B cell (primary cell): ENCODE data around the gene CGRRF1. TPM values are rescaled to one million over a fixed set of nuclear protein-coding genes. Genes with fewer than 3 reads are reported as not detected.

ENCODE experiments used
- ATAC-seq: fragments of 200-7000 bp; cut with Tn5 transposase; one replicate; pipeline ENCODE4 v1.10.0; 2021; ENCODE audit warnings: low read depth, mild to moderate bottlenecking, moderate number of reproducible peaks, moderate library complexity
- CTCF ChIA-PET: fragments of 350-600 bp; sonication (Branson Sonifier 250); formaldehyde crosslinking; loops from one replicate; lab custom pipeline; 2021; ENCODE audit warnings: antibody characterized with exemption, inconsistent platforms; lab: Charles Lee
- POLR2A ChIA-PET: fragments of 350-600 bp; sonication (Branson Sonifier 250); formaldehyde crosslinking; loops from one replicate; lab custom pipeline; 2021; ENCODE audit warnings: antibody characterized with exemption; lab: Charles Lee
- DNase-seq: peaks from one replicate; pipeline ENCODE4 v3.0.0; 2013
- H2AFZ ChIP-seq: 2 replicates; pipeline ENCODE4 v1.6.1; 2012; ENCODE audit warnings: mild to moderate bottlenecking, low read depth, low read length; ENCODE audit not compliant: insufficient read depth, poor library complexity, severe bottlenecking
- H3K27ac ChIP-seq, 2 donors: 1 replicate in 1 of 2; 2 replicates in 1 of 2; pipeline ENCODE4 v1.5.1; 2012 to 2013; ENCODE audit warnings: low read length in 2 of 2, mild to moderate bottlenecking in 2 of 2, moderate library complexity in 1 of 2
- H3K27me3 ChIP-seq, 4 experiments: fragments of 200-600 bp in 1 of 4; sonication (generic) in 1 of 4; replicated peaks in 1 of 4; 1 replicate in 2 of 4; 2 replicates in 2 of 4; pipeline versions ENCODE4 v1.6.1 to v1.7.0; 2013 to 2016; ENCODE audit warnings: low read length in 3 of 4, mild to moderate bottlenecking in 2 of 4, mixed read lengths in 1 of 4, moderate library complexity in 1 of 4; ENCODE audit not compliant: insufficient read depth in 4 of 4, control insufficient read depth in 3 of 4; ENCODE audit errors: control extremely low read depth in 1 of 4
- H3K36me3 ChIP-seq, 2 experiments: replicated peaks in 1 of 2; 1 replicate in 1 of 2; 2 replicates in 1 of 2; pipeline versions ENCODE4 v1.6.1 to v1.7.1; 2013; ENCODE audit warnings: low read length in 1 of 2; ENCODE audit not compliant: insufficient read depth in 2 of 2, control insufficient read depth in 1 of 2; ENCODE audit errors: control extremely low read depth in 1 of 2, extremely low read depth in 1 of 2
- H3K4me1 ChIP-seq, 2 donors: fragments of 200-600 bp in 1 of 2; sonication (generic) in 1 of 2; 1 replicate in 1 of 2; 2 replicates in 1 of 2; pipeline versions ENCODE4 v1.5.1 to v1.6.1; 2013 to 2017; ENCODE audit warnings: low read length in 2 of 2; ENCODE audit not compliant: control insufficient read depth in 2 of 2, insufficient read depth in 2 of 2
- H3K4me2 ChIP-seq: replicated peaks from 2 replicates; pipeline ENCODE3; 2012; ENCODE audit warnings: mild to moderate bottlenecking, low read depth, low read length; ENCODE audit not compliant: poor library complexity, severe bottlenecking
- H3K4me3 ChIP-seq, 5 experiments: fragments of 200-600 bp in 1 of 5; sonication (generic) in 1 of 5; 1 replicate in 3 of 5; 2 replicates in 2 of 5; pipeline versions ENCODE4 v1.5.1 to v1.7.0; 2011 to 2016; ENCODE audit warnings: low read length in 4 of 5, mild to moderate bottlenecking in 4 of 5, low read depth in 2 of 5, control low read depth in 1 of 5, moderate library complexity in 1 of 5; ENCODE audit not compliant: insufficient read depth in 1 of 5; ENCODE audit errors: control extremely low read depth in 1 of 5, extremely low read depth in 1 of 5
- H3K79me2 ChIP-seq: fragments of 200-600 bp; sonication (generic); one replicate; pipeline ENCODE4 v1.6.0; 2016; ENCODE audit warnings: low read length; ENCODE audit not compliant: control insufficient read depth, insufficient read depth
- H3K9ac ChIP-seq: fragments of 200-600 bp; sonication (generic); 2 replicates; pipeline ENCODE4 v1.6.1; 2017; ENCODE audit warnings: mild to moderate bottlenecking, low read length, moderate library complexity
- H3K9me3 ChIP-seq, 3 donors: one replicate each; pipeline versions ENCODE4 v1.6.1 to v1.7.1; 2013; ENCODE audit warnings: low read length in 2 of 3; ENCODE audit not compliant: control insufficient read depth in 2 of 3, insufficient read depth in 1 of 3; ENCODE audit errors: control extremely low read depth in 1 of 3
- H4K20me1 ChIP-seq: 2 replicates; pipeline ENCODE4 v1.6.0; 2012; ENCODE audit warnings: mild to moderate bottlenecking, low read length; ENCODE audit not compliant: insufficient read depth, control insufficient read depth, poor library complexity, severe bottlenecking
- H3K27ac Mint-ChIP-seq: one replicate; pipeline ENCODE4 v1.8.0; 2021; ENCODE audit warnings: mixed read lengths
- H3K27me3 Mint-ChIP-seq: one replicate; pipeline ENCODE4 v1.8.0; 2021; ENCODE audit warnings: mixed read lengths
- H3K4me1 Mint-ChIP-seq: one replicate; pipeline ENCODE4 v1.8.0; 2021; ENCODE audit warnings: mixed read lengths
- H3K4me3 Mint-ChIP-seq: one replicate; pipeline ENCODE4 v1.8.0; 2021; ENCODE audit warnings: mixed read lengths
- H3K9me3 Mint-ChIP-seq: one replicate; pipeline ENCODE4 v1.8.0; 2022; ENCODE audit warnings: mixed read lengths; ENCODE audit not compliant: insufficient read depth
- CTCF ChIP-seq: fragments of 200-600 bp; IDR thresholded peaks from one replicate; pipeline ENCODE4 v1.8.0; 2022; ENCODE audit warnings: antibody characterized with exemption, mild to moderate bottlenecking
- EZH2 ChIP-seq: IDR thresholded peaks from 2 replicates; pipeline ENCODE4 v1.6.1; 2012; ENCODE audit warnings: borderline replicate concordance, low read depth, mild to moderate bottlenecking, moderate library complexity, low read length; ENCODE audit not compliant: insufficient read depth, poor library complexity, severe bottlenecking
- WGBS: methylation state at CpG from one replicate; pipeline ENCODE4 v1.1.5; 2013; ENCODE audit warnings: missing lambda C conversion rate; ENCODE audit not compliant: insufficient coverage; 5-methylcytosine and 5-hydroxymethylcytosine counted together
- intact Hi-C: fragments of 100-400 bp; cut with micrococcal nuclease; formaldehyde crosslinking; loops from one replicate; pipeline ENCODE4 v1.10.0; 2022
- polyA plus RNA-seq: library from polyadenylated mRNA; depleted of rRNA; stranded (reverse); fragments of >200 nt; gene quantifications from 2 replicates; pipeline ENCODE4 v1.2.3, GENCODE V29; 2012
- total RNA-seq, 2 donors: library from RNA; stranded (reverse); fragments of 120-200 nt in 1 of 2; gene quantifications; 1 replicate in 1 of 2; 2 replicates in 1 of 2; pipeline versions ENCODE4 v1.2.3 to v1.2.4, GENCODE V29; 2013 to 2022

Gene CGRRF1
- total and polyA plus RNA-seq, 2 donors (not counting 1 experiment from before 2014, with no cell fraction given), result 10.0 to 15.8 TPM

GRCh38 chr14:54489318-54489683, 20.4 kb upstream of the CGRRF1 start:
- Histone ChIP-seq H3K79me2 (peaks cover 82% of the 10 kb centered on the region), H3K4me2 (peak overlapping the region; percentile 89), H3K27me3 (no peaks in the 10 kb centered on the region), H3K27ac (peak overlapping the region; percentile 82 to 97), H3K4me1 (peaks cover 40 to 48% of the 10 kb centered on the region in 2 donors), H3K9me3 (no peaks in the 10 kb centered on the region), H3K36me3 (no peaks in the 10 kb centered on the region), H2AFZ (peak overlapping the region; percentile 99), H4K20me1 (no peaks in the 10 kb centered on the region), H3K4me3 (peak overlapping the region; percentile 69 to 97 (median 83)), H3K9ac (peak overlapping the region; percentile 89)
- WGBS, result 48% methylated on average over 4 of the region's 5 CpGs
- CTCF ChIA-PET, result interaction anchor here (0.9 to 4.5 kb wide), 5 partner anchors 16 to 285 kb away, joined by 3 to 38 read pairs (median 5); partner anchors contain the start of gene CGRRF1
- TF ChIP-seq CTCF (no peak), EZH2 (no peak)
- H3K4me3 Mint-ChIP-seq, result peak overlapping the region; percentile 97
- H3K4me1 Mint-ChIP-seq, result peaks cover 53% of the 10 kb centered on the region
- no peaks in the 10 kb centered on the region for H3K9me3 Mint-ChIP-seq
- POLR2A ChIA-PET, result interaction anchor here (0.6 to 1.2 kb wide), 7 partner anchors 11 to 1801 kb away, joined by 3 to 10 read pairs (median 4); partner anchors contain the start of gene CGRRF1
- intact Hi-C loops, result loop anchor here (1.0 to 5.0 kb wide), 4 partner anchors 20 to 1337 kb away; partner anchors contain the start of genes CGRRF1, CNIH1, DDHD1 and SAMD4A
- ATAC-seq (no peak), DNase-seq (no peak)
- H3K27me3 Mint-ChIP-seq, result no peaks in the 10 kb centered on the region
- peak overlapping the region; percentile 98 for H3K27ac Mint-ChIP-seq

- peak overlapping the region; percentile 99 for H2AFZ ChIP-seq
- POLR2A ChIA-PET, result interaction anchor here (0.6 to 0.7 kb wide), 2 partner anchors 20 to 828 kb away, joined by 3 to 10 read pairs; partner anchors contain the start of gene CGRRF1
- no peaks in the 10 kb centered on the region for H3K9me3 Mint-ChIP-seq
- no peaks in the 10 kb centered on the region for H3K27me3 ChIP-seq
- peak overlapping the region; percentile 98 for H3K27ac Mint-ChIP-seq
- CTCF ChIA-PET, result interaction anchor here (0.9 to 4.5 kb wide), 6 partner anchors 9 to 284 kb away, joined by 3 to 38 read pairs (median 4); partner anchors contain the start of gene CGRRF1
- intact Hi-C loops, result loop anchor here (1.0 to 5.0 kb wide), 4 partner anchors 19 to 1338 kb away; partner anchors contain the start of genes CGRRF1, CNIH1, DDHD1 and SAMD4A
- H3K4me1 ChIP-seq, result peaks cover 36 to 42% of the 10 kb centered on the region in 2 donors
- no peaks in the 10 kb centered on the region for H4K20me1 ChIP-seq
- peak overlapping the region; percentile 82 to 97 for H3K27ac ChIP-seq
- H3K4me2 ChIP-seq, result peak overlapping the region; percentile 89
- peaks cover 48% of the 10 kb centered on the region for H3K4me1 Mint-ChIP-seq
- peak overlapping the region; percentile 89 for H3K9ac ChIP-seq
- peak overlapping the region in 3 of 5 experiments; percentile 71 to 97 (median 94) for H3K4me3 ChIP-seq
- no peak for ATAC-seq
- H3K79me2 ChIP-seq, result peaks cover 76% of the 10 kb centered on the region
- H3K36me3 ChIP-seq, result no peaks in the 10 kb centered on the region
- TF ChIP-seq EZH2, result no peak
- no peak for TF ChIP-seq CTCF
- WGBS, result no CpG with 5 or more reads among the region's 4 CpGs
- H3K9me3 ChIP-seq, result no peaks in the 10 kb centered on the region
- H3K4me3 Mint-ChIP-seq, result peak overlapping the region; percentile 97
- peak; percentile 12 for DNase-seq
- no peaks in the 10 kb centered on the region for H3K27me3 Mint-ChIP-seq
Observed at GRCh38 chr14:54489731-54490444, 19.8 kb upstream of the CGRRF1 start.
